ENCODE results near the gene ZNF618.

GRCh38 chr9:113875459-113876150, 504 bp upstream of the ZNF618 start:
- TF ChIP-seq POLR2A (IDR thresholded peaks at IDR 0.05) (no peak), CTCF (IDR thresholded peaks at IDR 0.05) (no peak)
